B cell (primary cell): ENCODE measurements around the gene TMEM35A. TPM values are rescaled to one million over a fixed set of nuclear protein-coding genes. Genes with fewer than 3 reads are reported as not detected.

Experiments
- ATAC-seq: fragments of 200-7000 bp; cut with Tn5 transposase; one replicate; pipeline ENCODE4 v1.10.0; 2021; ENCODE audit warnings: low read depth, mild to moderate bottlenecking, moderate number of reproducible peaks, moderate library complexity
- CTCF ChIA-PET: fragments of 350-600 bp; sonication (Branson Sonifier 250); formaldehyde crosslinking; loops from one replicate; lab custom pipeline; 2021; ENCODE audit warnings: antibody characterized with exemption, inconsistent platforms; lab: Charles Lee
- POLR2A ChIA-PET: fragments of 350-600 bp; sonication (Branson Sonifier 250); formaldehyde crosslinking; loops from one replicate; lab custom pipeline; 2021; ENCODE audit warnings: antibody characterized with exemption; lab: Charles Lee
- DNase-seq: peaks from one replicate; pipeline ENCODE4 v3.0.0; 2013
- H2AFZ ChIP-seq: 2 replicates; pipeline ENCODE4 v1.6.1; 2012; ENCODE audit warnings: mild to moderate bottlenecking, low read depth, low read length; ENCODE audit not compliant: insufficient read depth, poor library complexity, severe bottlenecking
- H3K27ac ChIP-seq, 2 donors: 1 replicate in 1 of 2; 2 replicates in 1 of 2; pipeline ENCODE4 v1.5.1; 2012 to 2013; ENCODE audit warnings: low read length in 2 of 2, mild to moderate bottlenecking in 2 of 2, moderate library complexity in 1 of 2
- H3K27me3 ChIP-seq, 4 experiments: fragments of 200-600 bp in 1 of 4; sonication (generic) in 1 of 4; replicated peaks in 1 of 4; 1 replicate in 2 of 4; 2 replicates in 2 of 4; pipeline versions ENCODE4 v1.6.1 to v1.7.0; 2013 to 2016; ENCODE audit warnings: low read length in 3 of 4, mild to moderate bottlenecking in 2 of 4, mixed read lengths in 1 of 4, moderate library complexity in 1 of 4; ENCODE audit not compliant: insufficient read depth in 4 of 4, control insufficient read depth in 3 of 4; ENCODE audit errors: control extremely low read depth in 1 of 4
- H3K36me3 ChIP-seq, 2 experiments: replicated peaks in 1 of 2; 1 replicate in 1 of 2; 2 replicates in 1 of 2; pipeline versions ENCODE4 v1.6.1 to v1.7.1; 2013; ENCODE audit warnings: low read length in 1 of 2; ENCODE audit not compliant: insufficient read depth in 2 of 2, control insufficient read depth in 1 of 2; ENCODE audit errors: control extremely low read depth in 1 of 2, extremely low read depth in 1 of 2
- H3K4me1 ChIP-seq, 2 donors: fragments of 200-600 bp in 1 of 2; sonication (generic) in 1 of 2; 1 replicate in 1 of 2; 2 replicates in 1 of 2; pipeline versions ENCODE4 v1.5.1 to v1.6.1; 2013 to 2017; ENCODE audit warnings: low read length in 2 of 2; ENCODE audit not compliant: control insufficient read depth in 2 of 2, insufficient read depth in 2 of 2
- H3K4me2 ChIP-seq: replicated peaks from 2 replicates; pipeline ENCODE3; 2012; ENCODE audit warnings: mild to moderate bottlenecking, low read depth, low read length; ENCODE audit not compliant: poor library complexity, severe bottlenecking
- H3K4me3 ChIP-seq, 5 experiments: fragments of 200-600 bp in 1 of 5; sonication (generic) in 1 of 5; 1 replicate in 3 of 5; 2 replicates in 2 of 5; pipeline versions ENCODE4 v1.5.1 to v1.7.0; 2011 to 2016; ENCODE audit warnings: low read length in 4 of 5, mild to moderate bottlenecking in 4 of 5, low read depth in 2 of 5, control low read depth in 1 of 5, moderate library complexity in 1 of 5; ENCODE audit not compliant: insufficient read depth in 1 of 5; ENCODE audit errors: control extremely low read depth in 1 of 5, extremely low read depth in 1 of 5
- H3K79me2 ChIP-seq: fragments of 200-600 bp; sonication (generic); one replicate; pipeline ENCODE4 v1.6.0; 2016; ENCODE audit warnings: low read length; ENCODE audit not compliant: control insufficient read depth, insufficient read depth
- H3K9ac ChIP-seq: fragments of 200-600 bp; sonication (generic); 2 replicates; pipeline ENCODE4 v1.6.1; 2017; ENCODE audit warnings: mild to moderate bottlenecking, low read length, moderate library complexity
- H3K9me3 ChIP-seq, 3 donors: one replicate each; pipeline versions ENCODE4 v1.6.1 to v1.7.1; 2013; ENCODE audit warnings: low read length in 2 of 3; ENCODE audit not compliant: control insufficient read depth in 2 of 3, insufficient read depth in 1 of 3; ENCODE audit errors: control extremely low read depth in 1 of 3
- H4K20me1 ChIP-seq: 2 replicates; pipeline ENCODE4 v1.6.0; 2012; ENCODE audit warnings: mild to moderate bottlenecking, low read length; ENCODE audit not compliant: insufficient read depth, control insufficient read depth, poor library complexity, severe bottlenecking
- H3K27ac Mint-ChIP-seq: one replicate; pipeline ENCODE4 v1.8.0; 2021; ENCODE audit warnings: mixed read lengths
- H3K27me3 Mint-ChIP-seq: one replicate; pipeline ENCODE4 v1.8.0; 2021; ENCODE audit warnings: mixed read lengths
- H3K4me1 Mint-ChIP-seq: one replicate; pipeline ENCODE4 v1.8.0; 2021; ENCODE audit warnings: mixed read lengths
- H3K4me3 Mint-ChIP-seq: one replicate; pipeline ENCODE4 v1.8.0; 2021; ENCODE audit warnings: mixed read lengths
- H3K9me3 Mint-ChIP-seq: one replicate; pipeline ENCODE4 v1.8.0; 2022; ENCODE audit warnings: mixed read lengths; ENCODE audit not compliant: insufficient read depth
- EZH2 ChIP-seq: IDR thresholded peaks from 2 replicates; pipeline ENCODE4 v1.6.1; 2012; ENCODE audit warnings: borderline replicate concordance, low read depth, mild to moderate bottlenecking, moderate library complexity, low read length; ENCODE audit not compliant: insufficient read depth, poor library complexity, severe bottlenecking
- WGBS: methylation state at CpG from one replicate; pipeline ENCODE4 v1.1.5; 2013; ENCODE audit warnings: missing lambda C conversion rate; ENCODE audit not compliant: insufficient coverage; 5-methylcytosine and 5-hydroxymethylcytosine counted together
- intact Hi-C: fragments of 100-400 bp; cut with micrococcal nuclease; formaldehyde crosslinking; loops from one replicate; pipeline ENCODE4 v1.10.0; 2022
- polyA plus RNA-seq: library from polyadenylated mRNA; depleted of rRNA; stranded (reverse); fragments of >200 nt; gene quantifications from 2 replicates; pipeline ENCODE4 v1.2.3, GENCODE V29; 2012
- total RNA-seq, 2 donors: library from RNA; stranded (reverse); fragments of 120-200 nt in 1 of 2; gene quantifications; 1 replicate in 1 of 2; 2 replicates in 1 of 2; pipeline versions ENCODE4 v1.2.3 to v1.2.4, GENCODE V29; 2013 to 2022
- TF ChIP-seq, protein P1 (sequence below): fragments of 200-600 bp; IDR thresholded peaks from one replicate; pipeline ENCODE4 v1.8.0; 2022; ENCODE audit warnings: antibody characterized with exemption, mild to moderate bottlenecking

Gene TMEM35A
- total and polyA plus RNA-seq, 2 donors (not counting 1 experiment from before 2014, with no cell fraction given), result not detected

DNA sequence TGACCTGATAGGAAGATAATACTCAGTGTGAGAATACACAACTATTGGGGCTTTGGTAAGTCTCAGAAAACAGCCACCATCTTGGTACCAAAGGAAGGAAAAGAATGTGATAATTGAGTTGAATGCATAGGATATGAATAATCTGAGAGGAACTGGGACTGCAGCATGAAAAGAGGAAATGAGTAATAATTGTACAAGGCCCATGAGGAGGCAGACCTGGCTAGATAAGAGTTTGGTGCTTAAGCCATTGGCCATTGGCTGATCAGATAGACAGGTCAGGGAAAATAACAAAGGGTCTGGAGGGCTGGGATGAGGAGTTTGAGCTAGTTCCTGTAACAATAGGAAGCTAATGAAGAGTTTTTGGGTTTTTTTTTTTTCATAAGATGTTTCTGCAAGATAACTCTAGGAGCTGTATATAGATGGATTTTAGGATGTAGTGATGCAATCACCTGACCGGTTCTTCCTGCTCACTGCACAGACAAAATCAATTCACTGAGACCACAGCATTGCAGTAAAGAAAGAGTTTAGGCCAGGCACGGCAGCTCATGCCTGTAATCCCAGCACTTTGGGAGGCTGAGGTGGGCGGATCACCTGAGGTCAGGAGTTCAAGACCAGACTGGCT is 21.5 kb upstream of the TMEM35A start:
- intact Hi-C loops, result no loop called here
- DNase-seq, result peak; percentile 29
- Histone ChIP-seq H3K27ac (no peak overlapping the region), H3K9me3 (no peaks in the 10 kb centered on the region), H3K79me2 (no peaks in the 10 kb centered on the region), H3K9ac (no peak overlapping the region), H3K4me2 (no peak overlapping the region), H4K20me1 (no peaks in the 10 kb centered on the region), H3K27me3 (no peaks in the 10 kb centered on the region), H3K4me3 (no peak overlapping the region), H3K36me3 (no peaks in the 10 kb centered on the region), H2AFZ (peak overlapping the region; percentile 17), H3K4me1 (peaks cover 8 to 11% of the 10 kb centered on the region in 2 donors)
- no peak for TF ChIP-seq EZH2
- TF ChIP-seq, protein P1, sequence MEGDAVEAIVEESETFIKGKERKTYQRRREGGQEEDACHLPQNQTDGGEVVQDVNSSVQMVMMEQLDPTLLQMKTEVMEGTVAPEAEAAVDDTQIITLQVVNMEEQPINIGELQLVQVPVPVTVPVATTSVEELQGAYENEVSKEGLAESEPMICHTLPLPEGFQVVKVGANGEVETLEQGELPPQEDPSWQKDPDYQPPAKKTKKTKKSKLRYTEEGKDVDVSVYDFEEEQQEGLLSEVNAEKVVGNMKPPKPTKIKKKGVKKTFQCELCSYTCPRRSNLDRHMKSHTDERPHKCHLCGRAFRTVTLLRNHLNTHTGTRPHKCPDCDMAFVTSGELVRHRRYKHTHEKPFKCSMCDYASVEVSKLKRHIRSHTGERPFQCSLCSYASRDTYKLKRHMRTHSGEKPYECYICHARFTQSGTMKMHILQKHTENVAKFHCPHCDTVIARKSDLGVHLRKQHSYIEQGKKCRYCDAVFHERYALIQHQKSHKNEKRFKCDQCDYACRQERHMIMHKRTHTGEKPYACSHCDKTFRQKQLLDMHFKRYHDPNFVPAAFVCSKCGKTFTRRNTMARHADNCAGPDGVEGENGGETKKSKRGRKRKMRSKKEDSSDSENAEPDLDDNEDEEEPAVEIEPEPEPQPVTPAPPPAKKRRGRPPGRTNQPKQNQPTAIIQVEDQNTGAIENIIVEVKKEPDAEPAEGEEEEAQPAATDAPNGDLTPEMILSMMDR, result no peak
- peak; percentile 39 for ATAC-seq
- Mint-ChIP-seq H3K4me3 (no peak overlapping the region), H3K27me3 (no peaks in the 10 kb centered on the region), H3K4me1 (peaks cover 9% of the 10 kb centered on the region), H3K27ac (peak overlapping the region; percentile 0), H3K9me3 (no peaks in the 10 kb centered on the region)
- no CpG with 5 or more reads among the region's 3 CpGs for WGBS
- ChIA-PET CTCF (no interaction called here), POLR2A (no interaction called here)

DNA sequence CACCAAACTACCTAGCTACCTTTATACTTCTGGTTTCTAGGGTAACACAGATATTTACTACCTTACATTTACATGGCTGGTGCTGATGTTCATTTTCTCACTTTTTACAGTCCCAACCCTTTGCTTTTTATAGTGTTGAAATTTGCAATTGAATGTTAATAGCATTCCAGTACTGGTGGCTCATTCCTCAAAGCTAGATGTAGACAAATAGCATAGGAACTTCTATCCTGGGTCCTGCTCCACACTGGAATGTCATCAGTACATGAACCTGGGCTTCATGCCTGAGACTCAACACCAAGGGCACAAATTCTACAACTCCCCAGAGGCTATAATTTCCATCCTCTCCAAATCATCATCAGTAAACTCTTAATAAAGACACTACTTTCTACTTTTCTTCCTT is 16.5 kb upstream of the TMEM35A start:
- no peak overlapping the region for H3K27ac Mint-ChIP-seq
- Histone ChIP-seq H3K4me1 (peaks cover under 1 to 3% of the 10 kb centered on the region in 2 donors), H3K4me3 (no peak overlapping the region), H4K20me1 (no peaks in the 10 kb centered on the region), H3K9me3 (no peaks in the 10 kb centered on the region), H3K36me3 (no peaks in the 10 kb centered on the region), H3K9ac (no peak overlapping the region), H3K27ac (no peak overlapping the region), H3K4me2 (no peak overlapping the region), H3K79me2 (no peaks in the 10 kb centered on the region), H2AFZ (no peak overlapping the region), H3K27me3 (no peaks in the 10 kb centered on the region)
- intact Hi-C loops, result no loop called here
- ChIA-PET CTCF (no interaction called here), POLR2A (no interaction called here)
- no peaks in the 10 kb centered on the region for H3K9me3 Mint-ChIP-seq
- ATAC-seq (no peak), DNase-seq (no peak)
- TF ChIP-seq, protein P1, result no peak
- TF ChIP-seq EZH2, result no peak
- H3K4me3 Mint-ChIP-seq, result no peak overlapping the region
- peaks cover 3% of the 10 kb centered on the region for H3K4me1 Mint-ChIP-seq
- peaks cover 4% of the 10 kb centered on the region for H3K27me3 Mint-ChIP-seq
